Heart left ventricle (tissue), 16 donors: ENCODE results near the gene TACC2. TPM values are rescaled to one million over a fixed set of nuclear protein-coding genes. Genes with fewer than 3 reads are reported as not detected.
A peak's percentile ranks its signal among the peaks of the same experiment; 100 is the strongest.

Source experiments
- ATAC-seq, 4 donors: fragments of 200-7000 bp; cut with Tn5 transposase; one replicate each; pipeline ENCODE4 v1.9.1; 2020 to 2022; ENCODE audit warnings: moderate library complexity in 4 of 4, mild to moderate bottlenecking in 3 of 4, moderate number of reproducible peaks in 1 of 4
- DNase-seq, 5 donors: peaks; one replicate each; pipeline ENCODE4 v3.0.0-alpha.2; 2020
- H3K27ac ChIP-seq, 12 donors: fragments of 200-600 bp; sonication (generic) in 4 of 12; one replicate each; pipeline versions ENCODE4 v1.5.0 to v1.8.0; 2016 to 2022; ENCODE audit warnings: mild to moderate bottlenecking in 2 of 12
- H3K27me3 ChIP-seq, 9 donors: fragments of 200-600 bp; sonication (generic) in 2 of 9; one replicate each; pipeline versions ENCODE4 v1.5.1 to v1.8.0; 2016 to 2022; ENCODE audit warnings: mild to moderate bottlenecking in 3 of 9
- H3K36me3 ChIP-seq, 9 donors: fragments of 200-600 bp; sonication (generic) in 2 of 9; one replicate each; pipeline versions ENCODE4 v1.5.0 to v1.8.0; 2018 to 2022; ENCODE audit warnings: mild to moderate bottlenecking in 2 of 9
- H3K4me1 ChIP-seq, 12 donors: fragments of 200-600 bp; sonication (generic) in 4 of 12; one replicate each; pipeline versions ENCODE4 v1.5.0 to v1.8.0; 2016 to 2022; ENCODE audit warnings: mild to moderate bottlenecking in 3 of 12
- H3K4me3 ChIP-seq, 12 donors: fragments of 200-600 bp; sonication (generic) in 4 of 12; one replicate each; pipeline versions ENCODE4 v1.5.0 to v1.8.0; 2017 to 2022; ENCODE audit warnings: mild to moderate bottlenecking in 9 of 12, moderate library complexity in 4 of 12
- H3K9me3 ChIP-seq, 12 donors: fragments of 200-600 bp; sonication (generic) in 4 of 12; one replicate each; pipeline versions ENCODE4 v1.5.0 to v1.8.0; 2016 to 2022; ENCODE audit warnings: mild to moderate bottlenecking in 1 of 12
- CTCF ChIP-seq, 12 donors: fragments of 200-600 bp; sonication (generic) in 4 of 12; IDR thresholded peaks; one replicate each; pipeline versions ENCODE4 v1.5.0 to v1.8.0; 2018 to 2022; ENCODE audit warnings: antibody characterized with exemption in 12 of 12, mild to moderate bottlenecking in 5 of 12
- POLR2A ChIP-seq, 2 donors: fragments of 450-650 bp; IDR thresholded peaks; one replicate each; pipeline ENCODE4 v1.6.1; 2017; ENCODE audit warnings: antibody characterized with exemption in 2 of 2, mild to moderate bottlenecking in 2 of 2, moderate library complexity in 2 of 2
- WGBS, 4 donors: extraction: QIAGEN DNeasy Blood & Tissue Kit in 2 of 4; methylation state at CpG; one replicate each; pipeline versions ENCODE4 v1.1.5 to v1.1.7; 2013 to 2018; 5-methylcytosine and 5-hydroxymethylcytosine counted together
- intact Hi-C, 10 donors: fragments of 100-400 bp; cut with DNase I; formaldehyde crosslinking; loops; one replicate each; pipeline versions ENCODE4 v1.11.1 to v1.14.2; 2022
- polyA plus RNA-seq, 2 donors: library from polyadenylated mRNA; stranded (reverse); fragments of 200-250 nt; gene quantifications; one replicate each; pipeline ENCODE4 v1.2.3, GENCODE V29; 2013
- total RNA-seq, 9 donors: library from RNA; depleted of rRNA in 2 of 9; stranded (reverse); fragments of >200 nt in 2 of 9; fragmentation: NEBNext Ultra II Directional in 3 of 9; extraction: Animal tissue kit (Norgen Biotek cat#: 25700) in 3 of 9; gene quantifications; one replicate each; pipeline versions ENCODE4 v1.1.0 to v1.2.4, GENCODE V29; 2016 to 2023
- donor health status: ischemic (EF 13 %, LVEDD 7.1; RV severe dilation, severe dysfunction).
- donor health status: healthy with polysubstance abuse.
- donor health status: DM: no; HTN: yes; CAD: no.
- donor health status: DM: no; HTN: no; CAD: no.
- donor health status: ischemic (EF 25% LVEDD 6.9; RV normal size, moderate dysfunction).
- donor health status: ischemic (EF 25% LVEDD 5.7; RV mildly dilated, moderate dysfunction).
- donor health status: healthy.
- donor health status: DM: yes; HTN: yes; CAD: no.
- donor health status: ischemic (EF 35%, LVEDD 5.7; RV mildly dilated, moderate dysfunction).
- donor health status: nonischemic (EF 11% LVEDD 7.7; RV severe dilation, severe dysfunction).
- donor health status: DM: yes; HTN: yes; CAD: no.
- donor health status: PGD.
- donor health status: ischemic (EF 29% LVEDD 5.4; RV normal size, mild dysfunction).
- donor health status: nonischemic (EF 23%, LVEDD 6.1; RV moderate dilation, normal function).

Gene TACC2
- total and polyA plus RNA-seq, 11 donors = 96.7 to 456 (median 294) TPM

- intact Hi-C loops = loop anchor here in 5 of 10 donors (5.0 to 10.0 kb wide), 5 partner anchors 68 to 138 kb away; no protein-coding TSS in a partner anchor
- H3K36me3 ChIP-seq = peaks cover 0 to 12% (median 7%) of the 10 kb centered on the region in 9 donors
Observed at GRCh38 chr10:121976607-121977006, 12.4 kb upstream of the TACC2 start.

GRCh38 chr10:121978511-121978910 is 10.5 kb upstream of the TACC2 start:
- 95 to 98% (median 96%) methylated on average over 15 to 26 of the region's 26 CpGs for WGBS, 4 donors
- ATAC-seq = no peak
- intact Hi-C loops = loop anchor here in 5 of 10 donors (5.0 to 10.0 kb wide), 5 partner anchors 66 to 136 kb away; no protein-coding TSS in a partner anchor

More at GRCh38 chr10:121976607-121977006, 12.4 kb upstream of the TACC2 start:
- peaks cover 0 to 27% (median 18%) of the 10 kb centered on the region in 12 donors for H3K4me1 ChIP-seq
- no peaks in the 10 kb centered on the region for H3K9me3 ChIP-seq
- 89 to 94% (median 92%) methylated on average over 6 of the region's 6 CpGs for WGBS, 4 donors
- DNase-seq (no peak), ATAC-seq (no peak)
- no peak for TF ChIP-seq POLR2A (IDR thresholded peaks at IDR 0.05)
- TF ChIP-seq CTCF (IDR thresholded peaks at IDR 0.05) = no peak
- no peaks in the 10 kb centered on the region for H3K27me3 ChIP-seq
- no peak overlapping the region for H3K4me3 ChIP-seq
- no peak overlapping the region for H3K27ac ChIP-seq

GRCh38 chr10:121981346-121981745 is 7.6 kb upstream of the TACC2 start:
- WGBS, 4 donors = 76 to 89% (median 81%) methylated on average over 2 of the region's 2 CpGs
- no peak overlapping the region for H3K4me3 ChIP-seq
- no peaks in the 10 kb centered on the region for H3K4me1 ChIP-seq
- no peaks in the 10 kb centered on the region for H3K27me3 ChIP-seq
- peaks cover 0 to 17% (median 7%) of the 10 kb centered on the region in 12 donors for H3K9me3 ChIP-seq
- no peaks in the 10 kb centered on the region for H3K36me3 ChIP-seq
- no peak overlapping the region for H3K27ac ChIP-seq
- ATAC-seq (no peak), DNase-seq (no peak)
- intact Hi-C loops = no loop called here
- TF ChIP-seq CTCF (IDR thresholded peaks at IDR 0.05) (no peak), POLR2A (IDR thresholded peaks at IDR 0.05) (no peak)

More at GRCh38 chr10:121978511-121978910, 10.5 kb upstream of the TACC2 start:
- Histone ChIP-seq H3K27ac (no peak overlapping the region), H3K27me3 (no peaks in the 10 kb centered on the region), H3K4me3 (no peak overlapping the region), H3K36me3 (no peaks in the 10 kb centered on the region), H3K9me3 (no peaks in the 10 kb centered on the region), H3K4me1 (peaks cover 0 to 17% (median 12%) of the 10 kb centered on the region in 12 donors)
- TF ChIP-seq CTCF (IDR thresholded peaks at IDR 0.05) (no peak), POLR2A (IDR thresholded peaks at IDR 0.05) (no peak)
- DNase-seq = peak in 1 of 5 donors; percentile 55

- no peak for ATAC-seq
- WGBS, 4 donors = 80 to 94% (median 90%) methylated on average over 5 of the region's 5 CpGs
Observed at GRCh38 chr10:121983852-121984251, 5.1 kb upstream of the TACC2 start.

More at GRCh38 chr10:121983852-121984251, 5.1 kb upstream of the TACC2 start:
- TF ChIP-seq POLR2A (IDR thresholded peaks at IDR 0.05) (no peak), CTCF (IDR thresholded peaks at IDR 0.05) (no peak)
- Histone ChIP-seq H3K27ac (no peak overlapping the region), H3K36me3 (no peaks in the 10 kb centered on the region), H3K9me3 (peaks cover 0 to 17% (median 7%) of the 10 kb centered on the region in 12 donors), H3K27me3 (no peaks in the 10 kb centered on the region), H3K4me3 (no peak overlapping the region), H3K4me1 (no peaks in the 10 kb centered on the region)
- no peak for DNase-seq
- intact Hi-C loops = no loop called here
